Activated T-cell treated with anti-CD3 and anti-CD28 coated beads for 1 hour (primary cell): ENCODE data around the gene ZNF471.

Source experiments
- DNase-seq: peaks from one replicate; pipeline ENCODE4 v3.0.0-alpha.2; 2020; ENCODE audit warnings: low read depth

Gene ZNF471

GRCh38 chr19:56573914-56574313 is 66.3 kb downstream of the ZNF471 start:
- DNase-seq, result no peak

GRCh38 chr19:56577719-56578602 is 70.3 kb downstream of the ZNF471 start:
- no peak for DNase-seq
